Epithelial cell of prostate (primary cell): Measurements from ENCODE around the gene EFCAB6.

Experiments used
- DNase-seq: peaks from one replicate; pipeline ENCODE4 v3.0.0-alpha.2; 2011; ENCODE audit warnings: low read depth, low spot score
- H3K27ac ChIP-seq: fragments of 450-650 bp; 2 replicates; pipeline ENCODE4 v1.5.1; 2017; ENCODE audit warnings: mild to moderate bottlenecking

The EFCAB6 gene

DNA sequence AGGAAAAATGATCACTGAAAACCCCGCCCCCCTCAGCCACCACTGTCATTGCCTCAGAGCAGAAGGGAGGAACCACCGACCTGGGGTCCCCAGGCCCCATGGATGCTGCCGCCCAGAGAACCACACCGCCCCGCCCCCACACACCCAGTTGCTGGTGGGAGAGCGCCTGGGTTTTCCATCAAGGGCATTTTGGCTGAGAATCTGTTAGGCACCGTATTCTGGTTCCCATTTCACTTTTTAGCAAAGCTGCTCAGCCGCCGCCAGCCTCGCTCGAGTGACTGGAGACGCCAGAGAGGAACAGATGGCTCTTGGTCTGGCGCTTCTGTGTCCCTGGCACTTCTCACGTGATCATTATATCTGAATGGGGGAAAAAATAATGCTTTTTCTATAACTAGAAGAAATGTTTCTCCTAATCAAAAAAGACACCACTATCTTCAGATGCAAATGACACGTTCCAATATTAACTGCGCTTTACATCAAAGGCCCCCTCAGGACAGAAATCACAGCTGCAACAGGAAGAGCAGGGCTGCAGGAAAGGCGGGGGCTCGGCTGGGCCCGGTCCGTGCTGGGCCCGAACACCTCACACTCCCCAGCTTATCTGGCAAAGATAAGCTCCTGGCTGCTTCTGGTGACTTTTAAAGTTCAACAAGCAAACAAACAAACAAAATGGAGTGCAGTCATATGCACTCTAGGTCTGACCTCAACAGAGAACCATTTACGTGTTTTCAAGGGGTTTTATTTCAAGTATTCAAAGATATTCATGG lies 250.5 kb downstream of the EFCAB6 start:
- no peak for DNase-seq
- no peak overlapping the region for H3K27ac ChIP-seq

- DNase-seq, result no peak
- no peak overlapping the region for H3K27ac ChIP-seq
These were observed 251.5 kb downstream of the EFCAB6 start for GRCh38 chr22:43560651-43561050.

GRCh38 chr22:43555561-43556515 lies 256.3 kb downstream of the EFCAB6 start:
- H3K27ac ChIP-seq, result no peak overlapping the region
- no peak for DNase-seq

DNA sequence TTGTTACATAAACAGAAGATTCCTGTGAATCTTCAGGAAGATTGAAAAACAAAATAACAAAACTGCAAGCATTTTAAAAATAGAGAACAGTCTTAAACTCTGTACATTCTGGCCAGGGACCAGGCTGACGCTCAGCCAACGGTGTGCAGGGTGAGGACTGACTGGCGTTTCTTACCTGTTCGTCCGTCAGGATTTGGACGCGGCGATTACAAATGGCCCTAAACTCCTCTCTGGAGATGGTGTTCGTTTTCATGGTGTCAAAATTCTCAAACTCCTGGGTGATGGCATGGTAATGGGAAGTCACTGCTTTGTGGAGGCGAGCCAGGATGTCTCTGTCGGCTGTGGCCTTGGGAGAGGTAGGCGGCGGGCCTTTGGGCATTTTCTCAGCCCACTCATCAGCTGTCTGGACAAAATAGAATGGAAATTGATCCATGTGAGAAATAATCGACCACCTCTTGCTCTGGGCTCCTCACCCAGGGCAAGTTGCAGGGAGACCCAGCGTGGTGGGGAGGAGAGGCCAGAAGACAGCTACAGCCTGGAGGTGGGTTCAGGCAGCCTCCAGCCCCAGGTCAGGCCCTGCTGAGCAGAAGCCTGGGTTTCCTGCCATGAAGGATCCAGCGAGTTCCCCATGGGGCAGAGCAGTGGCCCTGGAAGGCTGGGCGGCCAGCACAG lies 257.3 kb downstream of the EFCAB6 start:
- DNase-seq, result no peak
- H3K27ac ChIP-seq, result no peak overlapping the region

- DNase-seq, result no peak
- H3K27ac ChIP-seq, result no peak overlapping the region
These were observed 257.9 kb downstream of the EFCAB6 start for GRCh38 chr22:43554259-43554636.

- DNase-seq, result no peak
- H3K27ac ChIP-seq, result no peak overlapping the region
These were observed 258.4 kb downstream of the EFCAB6 start for GRCh38 chr22:43553451-43554258.

GRCh38 chr22:43550672-43551071 lies 261.4 kb downstream of the EFCAB6 start:
- H3K27ac ChIP-seq, result no peak overlapping the region
- no peak for DNase-seq

- no peak overlapping the region for H3K27ac ChIP-seq
- DNase-seq, result no peak
These were observed 262.0 kb downstream of the EFCAB6 start for GRCh38 chr22:43550024-43550620.

DNA sequence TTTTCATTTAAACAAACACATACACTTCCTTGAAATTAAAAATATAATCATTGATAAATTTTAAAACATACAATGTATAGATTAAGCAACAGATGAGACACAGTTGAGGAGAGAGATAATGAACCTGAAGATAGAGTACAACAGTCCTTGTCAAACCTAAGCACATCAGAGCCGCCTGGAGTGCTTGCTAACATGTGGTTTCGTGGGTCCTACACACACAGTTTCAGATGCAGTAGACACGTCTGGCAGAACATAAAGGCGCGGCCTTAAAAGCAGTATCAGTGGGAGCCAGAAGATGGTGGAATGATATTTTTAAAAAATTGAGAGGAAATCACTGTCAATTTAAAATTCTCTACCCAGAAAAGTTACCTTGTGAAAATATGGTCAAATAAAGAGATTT lies 265.9 kb downstream of the EFCAB6 start:
- H3K27ac ChIP-seq, result no peak overlapping the region
- DNase-seq, result no peak

DNA sequence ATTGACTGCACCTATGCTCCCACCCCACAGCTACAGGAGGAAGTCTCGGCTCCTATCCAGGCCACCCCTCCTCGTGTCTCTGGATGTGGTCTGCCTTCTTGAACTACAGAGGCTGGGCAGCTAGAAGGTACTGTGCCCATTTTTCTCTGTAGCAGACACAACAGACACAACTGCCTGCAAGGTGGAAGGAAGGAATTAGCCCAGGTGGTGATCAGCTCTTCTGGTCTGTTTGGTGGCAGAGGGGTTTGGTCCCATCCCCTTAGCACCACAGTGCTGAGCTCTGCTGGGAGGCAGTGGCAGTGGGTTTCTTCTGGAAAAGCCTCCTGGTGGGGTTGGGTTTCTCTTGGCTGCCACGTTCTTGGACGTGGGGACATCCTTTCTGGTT lies 267.8 kb downstream of the EFCAB6 start:
- no peak overlapping the region for H3K27ac ChIP-seq
- no peak for DNase-seq

GRCh38 chr22:43543522-43544288 lies 268.4 kb downstream of the EFCAB6 start:
- DNase-seq, result no peak
- H3K27ac ChIP-seq, result no peak overlapping the region

DNA sequence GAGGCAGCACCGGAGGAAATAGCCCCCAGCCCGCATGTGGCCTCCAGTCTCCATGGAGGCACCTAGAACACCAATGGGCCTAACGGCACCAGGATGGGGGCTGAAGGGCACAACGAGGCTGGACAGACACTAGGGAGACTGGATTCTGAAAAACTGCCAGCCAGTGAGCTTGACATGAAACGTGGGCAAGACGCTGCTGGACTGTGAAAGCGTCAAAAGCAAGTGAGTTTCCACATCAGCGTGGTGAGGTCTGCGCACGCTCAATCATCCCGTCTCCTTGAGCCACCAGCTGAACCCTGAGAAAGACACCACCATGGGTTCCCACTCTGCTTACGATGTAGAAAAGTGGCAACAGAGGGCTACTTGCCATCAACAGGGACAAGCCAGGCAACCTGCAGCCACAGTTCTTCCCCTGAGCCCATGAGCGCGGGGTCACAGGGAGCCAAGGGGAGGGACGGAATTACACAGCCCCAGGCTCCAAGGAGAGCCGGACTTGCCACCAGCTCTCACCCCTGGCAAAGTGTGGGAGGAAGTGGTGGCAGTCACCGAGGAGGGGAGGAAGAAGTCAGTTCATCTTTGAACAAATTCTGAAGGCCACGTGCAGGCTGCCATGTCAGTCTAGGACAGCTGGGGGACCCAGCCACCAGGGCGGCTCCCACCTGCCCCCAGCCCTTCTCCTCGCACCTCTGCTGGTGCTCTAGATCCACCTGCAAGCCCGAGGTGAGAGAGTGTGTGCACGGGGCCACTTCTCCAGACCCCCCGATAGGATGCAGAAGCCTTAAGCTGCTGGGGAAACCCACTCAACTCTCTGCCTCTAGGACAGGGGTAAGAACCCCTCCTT lies 269.2 kb downstream of the EFCAB6 start:
- no peak for DNase-seq

GRCh38 chr22:43541462-43542407 lies 270.4 kb downstream of the EFCAB6 start:
- no peak for DNase-seq

More for the DNA sequence above, 269.2 kb downstream of the EFCAB6 start:
- no peak overlapping the region for H3K27ac ChIP-seq

DNA sequence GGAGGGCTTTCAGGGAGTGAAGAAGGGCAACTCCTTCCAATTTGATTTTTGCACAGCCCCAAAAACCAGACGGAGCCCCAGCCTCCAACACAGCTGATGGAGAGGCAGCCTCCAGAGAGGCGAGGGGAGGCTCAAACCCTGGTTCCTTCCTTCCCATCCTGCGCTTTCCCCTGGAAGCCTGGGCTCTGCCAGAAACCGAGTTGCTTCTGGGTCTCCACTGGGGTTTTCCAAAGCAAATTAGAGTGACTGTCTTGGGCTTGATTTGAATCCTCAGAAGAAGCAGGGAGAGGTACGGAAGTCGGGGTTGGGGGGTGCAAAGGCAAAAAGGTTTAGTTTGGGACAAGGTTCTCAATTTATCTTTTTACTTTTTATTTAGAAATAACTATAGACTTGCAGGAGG lies 271.1 kb downstream of the EFCAB6 start:
- no peak overlapping the region for H3K27ac ChIP-seq
- no peak for DNase-seq

More at GRCh38 chr22:43541462-43542407, 270.4 kb downstream of the EFCAB6 start:
- H3K27ac ChIP-seq, result no peak overlapping the region

- no peak overlapping the region for H3K27ac ChIP-seq
These were observed 271.6 kb downstream of the EFCAB6 start for GRCh38 chr22:43540529-43540923.

DNA sequence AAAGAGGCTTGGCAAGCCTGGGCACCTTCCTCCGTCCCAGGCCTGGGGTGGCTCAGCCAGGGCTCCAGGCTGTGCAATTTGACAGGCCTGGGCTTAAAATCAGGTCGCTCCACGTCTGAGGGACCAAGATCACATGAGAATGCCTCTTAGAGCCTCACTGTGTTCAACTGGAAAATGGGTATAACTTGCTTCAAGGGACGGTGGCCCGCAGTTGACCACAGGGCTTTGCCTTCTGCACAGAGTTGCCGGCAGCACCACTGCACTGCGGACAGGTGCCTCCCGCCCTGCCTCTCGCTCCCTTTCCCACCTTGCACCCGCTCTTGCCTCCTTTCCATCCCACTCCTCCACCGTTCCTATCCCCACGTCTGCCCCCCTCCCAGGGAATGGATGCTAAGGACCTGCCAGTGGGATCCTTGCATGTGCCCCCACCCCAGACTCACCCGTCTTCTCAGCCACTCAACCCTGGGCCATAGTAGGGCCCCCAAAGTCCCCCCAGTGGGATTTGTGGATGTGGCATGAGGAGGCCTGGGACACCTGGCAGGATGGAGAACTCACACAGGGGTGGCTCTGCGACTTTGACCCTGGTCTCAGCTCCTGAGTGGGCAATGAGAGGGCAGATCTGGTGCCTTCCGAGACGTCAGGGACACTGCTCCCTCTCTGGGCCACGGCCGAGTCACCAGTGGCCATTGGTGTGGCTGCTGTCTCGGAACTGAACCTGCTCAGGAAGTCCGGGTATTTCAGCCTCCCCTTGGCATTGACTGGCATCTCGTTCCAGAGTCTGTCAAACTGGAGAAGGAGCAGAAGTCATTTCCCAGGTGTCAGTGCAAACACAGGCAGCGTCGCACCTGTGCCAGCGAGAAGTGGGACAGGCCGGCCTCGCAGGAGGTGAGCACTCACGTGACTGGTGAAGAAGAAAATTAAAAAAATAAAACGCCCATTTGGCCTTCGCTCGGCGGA lies 272.3 kb downstream of the EFCAB6 start:
- H3K27ac ChIP-seq, result no peak overlapping the region
- no peak for DNase-seq

More at GRCh38 chr22:43540529-43540923, 271.6 kb downstream of the EFCAB6 start:
- DNase-seq, result no peak
